HG03571 (cell line): ENCODE measurements around the gene HRH4.

ENCODE experiments used
- ATAC-seq: cut with Tn5 transposase; IDR thresholded peaks from one replicate; pipeline ENCODE4 v1.9.1; 2021; ENCODE audit not compliant: unreplicated experiment

HRH4 gene

GRCh38 chr18:24462838-24463775 is 2.7 kb downstream of the HRH4 start:
- ATAC-seq = no peak

- ATAC-seq = no peak
Observed at GRCh38 chr18:24465486-24465885, 5.0 kb downstream of the HRH4 start.

GRCh38 chr18:24466771-24467170 is 6.3 kb downstream of the HRH4 start:
- ATAC-seq = no peak

- no peak for ATAC-seq
Observed at GRCh38 chr18:24470022-24470618, 9.7 kb downstream of the HRH4 start.

- ATAC-seq = no peak
Observed at GRCh38 chr18:24470805-24471204, 10.4 kb downstream of the HRH4 start.

GRCh38 chr18:24472591-24472990 is 12.2 kb downstream of the HRH4 start:
- no peak for ATAC-seq

- ATAC-seq = no peak
Observed at GRCh38 chr18:24474406-24474805, 14.0 kb downstream of the HRH4 start.

- no peak for ATAC-seq
Observed at GRCh38 chr18:24475926-24476589, 15.6 kb downstream of the HRH4 start.

GRCh38 chr18:24479371-24479770 is 18.9 kb downstream of the HRH4 start:
- ATAC-seq = no peak

GRCh38 chr18:24482821-24483220 is 22.4 kb downstream of the HRH4 start:
- ATAC-seq = no peak

GRCh38 chr18:24485681-24486080 is 25.2 kb downstream of the HRH4 start:
- no peak for ATAC-seq

GRCh38 chr18:24486684-24487083 is 26.2 kb downstream of the HRH4 start:
- no peak for ATAC-seq

GRCh38 chr18:24488824-24489493 is 28.5 kb downstream of the HRH4 start:
- ATAC-seq = no peak

- ATAC-seq = no peak
Observed at GRCh38 chr18:24490539-24490938, 30.1 kb downstream of the HRH4 start.

- ATAC-seq = peak; percentile 83
Observed at GRCh38 chr18:24491927-24492834, 31.7 kb downstream of the HRH4 start.

- ATAC-seq = no peak
Observed at GRCh38 chr18:24494586-24494985, 34.1 kb downstream of the HRH4 start.

- no peak for ATAC-seq
Observed at GRCh38 chr18:24497031-24497754, 36.8 kb downstream of the HRH4 start.

GRCh38 chr18:24499814-24500213 is 39.4 kb downstream of the HRH4 start:
- no peak for ATAC-seq

GRCh38 chr18:24500217-24500616 is 39.8 kb downstream of the HRH4 start:
- no peak for ATAC-seq

- no peak for ATAC-seq
Observed at GRCh38 chr18:24500766-24501165, 40.3 kb downstream of the HRH4 start.
